ENCODE data around the gene KCNG2. TPM values are rescaled to one million over a fixed set of nuclear protein-coding genes. Genes with fewer than 3 reads are reported as not detected.

The KCNG2 gene
- total and polyA plus RNA-seq, 2 experiments from 2014 or later = 0.13 to 0.52 TPM

GRCh38 chr18:79753391-79753851, 44.3 kb upstream of the KCNG2 start:
- no peak overlapping the region for H3K27ac ChIP-seq (ENCODE audit: low read depth)
- no peak overlapping the region for H3K4me3 Mint-ChIP-seq
- no peaks in the 10 kb centered on the region for H3K4me1 Mint-ChIP-seq
- H3K36me3 Mint-ChIP-seq (ENCODE audit: low read depth) = peaks cover 28% of the 10 kb centered on the region
- H3K4me1 ChIP-seq (ENCODE audit: insufficient read depth) = no peaks in the 10 kb centered on the region
- H3K4me3 ChIP-seq = no peak overlapping the region
- H4K20me1 ChIP-seq (replicated peaks; ENCODE audit: insufficient read depth) = peaks cover 8% of the 10 kb centered on the region
- no peak overlapping the region for H3K4me2 ChIP-seq
- no peaks in the 10 kb centered on the region for H3K79me2 ChIP-seq (replicated peaks; ENCODE audit: insufficient read depth)
- no peaks in the 10 kb centered on the region for H3K27me3 ChIP-seq (ENCODE audit: insufficient read depth)
- H3K9me3 Mint-ChIP-seq = no peaks in the 10 kb centered on the region; the same call in 2 of the 3 replicates
- H2AFZ ChIP-seq = no peak overlapping the region
- H3F3A ChIP-seq (replicated peaks; ENCODE audit: low read depth) = 0 out of 2 replicates have a peak, but pooled peaks cover 5% of the 10 kb centered on the region
- no peaks in the 10 kb centered on the region for H3K36me3 ChIP-seq (ENCODE audit: insufficient read depth)
- H3K9me2 ChIP-seq (ENCODE audit: insufficient read depth) = no peaks in the 10 kb centered on the region
- peak overlapping the region; percentile 70; the same call in 1 of the 2 replicates for H3K27ac Mint-ChIP-seq
- TF ChIP-seq CREB1 (CRISPR knock-in tag; IDR thresholded peaks at IDR 0.05; ENCODE audit: low read depth) (no peak), EZH2phosphoT487 (IDR thresholded peaks at IDR 0.05; ENCODE audit: unreplicated experiment) (no peak), ZNF114 (CRISPR knock-in tag; IDR thresholded peaks at IDR 0.05) (no peak), EZH2 (IDR thresholded peaks at IDR 0.05; ENCODE audit: low read depth, unreplicated experiment) (no peak), JUNB (IDR thresholded peaks at IDR 0.05; ENCODE audit: unreplicated experiment) (no peak), ZNF331 (CRISPR knock-in tag; IDR thresholded peaks at IDR 0.05; ENCODE audit: low read depth) (no peak), REST (IDR thresholded peaks at IDR 0.05; ENCODE audit: unreplicated experiment) (no peak), NANOG (IDR thresholded peaks at IDR 0.05; ENCODE audit: borderline replicate concordance) (no peak), POLR2AphosphoS5 (IDR thresholded peaks at IDR 0.05; ENCODE audit: low read depth) (no peak)
- ATAC-seq (no peak), DNase-seq (ENCODE audit: low spot score) (no peak)
- peaks cover 4% of the 10 kb centered on the region for H3K27me3 Mint-ChIP-seq (ENCODE audit: insufficient read depth, low read depth, poor library complexity)

GRCh38 chr18:79754022-79754761, 43.5 kb upstream of the KCNG2 start:
- Histone ChIP-seq H3K79me2 (replicated peaks; ENCODE audit: insufficient read depth) (no peaks in the 10 kb centered on the region), H2AFZ (no peak overlapping the region), H3K36me3 (ENCODE audit: insufficient read depth) (no peaks in the 10 kb centered on the region), H4K20me1 (replicated peaks; ENCODE audit: insufficient read depth) (peaks cover 8% of the 10 kb centered on the region), H3K27me3 (ENCODE audit: insufficient read depth) (no peaks in the 10 kb centered on the region), H3K4me2 (no peak overlapping the region), H3K9me2 (ENCODE audit: insufficient read depth) (no peaks in the 10 kb centered on the region), H3F3A (replicated peaks; ENCODE audit: low read depth) (0 out of 2 replicates have a peak, but pooled peaks cover 5% of the 10 kb centered on the region), H3K27ac (ENCODE audit: low read depth) (no peak overlapping the region), H3K4me3 (no peak overlapping the region), H3K4me1 (ENCODE audit: insufficient read depth) (no peaks in the 10 kb centered on the region)
- H3K4me1 Mint-ChIP-seq = no peaks in the 10 kb centered on the region
- H3K9me3 Mint-ChIP-seq = no peaks in the 10 kb centered on the region; the same call in 2 of the 3 replicates
- TF ChIP-seq STAT1 (IDR thresholded peaks at IDR 0.05; ENCODE audit: unreplicated experiment) (no peak), POLR2AphosphoS5 (IDR thresholded peaks at IDR 0.05; ENCODE audit: low read depth) (no peak), ZNF114 (CRISPR knock-in tag; IDR thresholded peaks at IDR 0.05) (no peak)
- H3K27ac Mint-ChIP-seq = no peak overlapping the region
- H3K27me3 Mint-ChIP-seq (ENCODE audit: insufficient read depth, low read depth, poor library complexity) = peaks cover 4% of the 10 kb centered on the region
- ATAC-seq = no peak
- no peak overlapping the region for H3K4me3 Mint-ChIP-seq
- DNase-seq (ENCODE audit: low spot score) = no peak
- H3K36me3 Mint-ChIP-seq (ENCODE audit: low read depth) = peaks cover 28% of the 10 kb centered on the region

Data from GM23338 (cell line).